Liver (tissue), 9 donors: ENCODE data around the gene CCDC74A. TPM values are rescaled to one million over a fixed set of nuclear protein-coding genes. Genes with fewer than 3 reads are reported as not detected.
"Not testable (repeated sequence)": the region's sequence is repeated elsewhere in the genome, so short reads cannot be mapped to it uniquely, and the experiment has no call there.

Experiments used
- DNase-seq: peaks from one replicate; pipeline ENCODE4 v3.0.0-alpha.2; 2017; ENCODE audit warnings: low spot score
- H3K27ac ChIP-seq, 2 donors: one replicate each; pipeline ENCODE4 v1.7.0; 2013; ENCODE audit warnings: inconsistent platforms in 2 of 2, low read length in 2 of 2, control low read depth in 1 of 2, low read depth in 1 of 2, mild to moderate bottlenecking in 1 of 2
- H3K27me3 ChIP-seq, 4 donors: one replicate each; pipeline versions ENCODE4 v1.6.1 to v1.7.0; 2013; ENCODE audit warnings: low read length in 3 of 4, inconsistent platforms in 1 of 4, mild to moderate bottlenecking in 1 of 4, moderate library complexity in 1 of 4; ENCODE audit not compliant: control insufficient read depth in 4 of 4, insufficient read depth in 4 of 4
- H3K36me3 ChIP-seq, 4 donors: one replicate each; pipeline versions ENCODE4 v1.6.1 to v1.7.0; 2013; ENCODE audit warnings: low read length in 3 of 4, mild to moderate bottlenecking in 3 of 4, low read depth in 1 of 4, moderate library complexity in 1 of 4; ENCODE audit not compliant: control insufficient read depth in 4 of 4, insufficient read depth in 3 of 4
- H3K4me1 ChIP-seq, 4 donors: one replicate each; pipeline versions ENCODE4 v1.6.1 to v1.7.0; 2013; ENCODE audit warnings: low read length in 3 of 4, mild to moderate bottlenecking in 3 of 4, moderate library complexity in 1 of 4; ENCODE audit not compliant: control insufficient read depth in 4 of 4, insufficient read depth in 4 of 4
- H3K4me3 ChIP-seq, 3 donors: one replicate each; pipeline versions ENCODE4 v1.6.1 to v1.7.0; 2013; ENCODE audit warnings: low read length in 3 of 3, control low read depth in 1 of 3, low read depth in 1 of 3, mild to moderate bottlenecking in 1 of 3
- H3K9ac ChIP-seq, 2 donors: one replicate each; pipeline ENCODE4 v1.7.0; 2013; ENCODE audit warnings: low read length in 2 of 2, mild to moderate bottlenecking in 2 of 2, moderate library complexity in 2 of 2, control low read depth in 1 of 2, low read depth in 1 of 2
- H3K9me3 ChIP-seq, 4 donors: one replicate each; pipeline versions ENCODE4 v1.6.1 to v1.7.0; 2013; ENCODE audit warnings: low read length in 3 of 4; ENCODE audit not compliant: control insufficient read depth in 4 of 4
- ATF3 ChIP-seq: IDR thresholded peaks from 2 replicates; pipeline ENCODE4 v1.6.1; 2016; ENCODE audit warnings: antibody characterized with exemption
- CTCF ChIP-seq: fragments of 150-350 bp; IDR thresholded peaks from 2 replicates; pipeline ENCODE4 v1.5.1; 2017; ENCODE audit warnings: improper control_type of control experiment, low read depth, low read length; ENCODE audit not compliant: missing input control
- EGR1 ChIP-seq, 2 donors: IDR thresholded peaks; 2 replicates each; pipeline ENCODE4 v1.6.1; 2016 to 2018; ENCODE audit warnings: antibody characterized with exemption in 2 of 2, low read depth in 2 of 2
- FOXA1 ChIP-seq: IDR thresholded peaks from 2 replicates; pipeline ENCODE4 v1.6.1; 2016; ENCODE audit warnings: antibody characterized with exemption
- FOXA2 ChIP-seq: IDR thresholded peaks from 2 replicates; pipeline ENCODE4 v1.6.1; 2016; ENCODE audit warnings: antibody characterized with exemption
- GABPA ChIP-seq, 2 donors: IDR thresholded peaks in 1 of 2; conservative IDR thresholded peaks in 1 of 2; 2 replicates each; pipeline ENCODE4 v1.6.1; 2016; ENCODE audit warnings: antibody characterized with exemption in 2 of 2, mild to moderate bottlenecking in 1 of 2, moderate library complexity in 1 of 2
- HNF4A ChIP-seq, 2 donors: conservative IDR thresholded peaks; 2 replicates each; pipeline ENCODE4 v1.6.1; 2016; ENCODE audit warnings: antibody characterized with exemption in 2 of 2, mild to moderate bottlenecking in 2 of 2
- HNF4G ChIP-seq: IDR thresholded peaks from 2 replicates; pipeline ENCODE4 v1.6.1; 2016; ENCODE audit warnings: antibody characterized with exemption
- JUND ChIP-seq, 2 donors: IDR thresholded peaks; 2 replicates each; pipeline ENCODE4 v1.6.1; 2016; ENCODE audit warnings: antibody characterized with exemption in 2 of 2
- MAX ChIP-seq: IDR thresholded peaks from 2 replicates; pipeline ENCODE4 v1.6.1; 2016; ENCODE audit warnings: antibody characterized with exemption
- NR2F2 ChIP-seq: IDR thresholded peaks from 2 replicates; pipeline ENCODE4 v1.6.1; 2016; ENCODE audit warnings: antibody characterized with exemption
- RAD21 ChIP-seq, 2 donors: IDR thresholded peaks; 2 replicates each; pipeline ENCODE4 v1.6.1; 2016; ENCODE audit warnings: antibody characterized with exemption in 2 of 2, mild to moderate bottlenecking in 2 of 2
- REST ChIP-seq: IDR thresholded peaks from 2 replicates; pipeline ENCODE4 v1.6.1; 2016; ENCODE audit warnings: antibody characterized with exemption, mild to moderate bottlenecking
- RXRA ChIP-seq, 2 donors: IDR thresholded peaks; 2 replicates each; pipeline ENCODE4 v1.6.1; 2017 to 2018; ENCODE audit warnings: antibody characterized with exemption in 2 of 2, mild to moderate bottlenecking in 1 of 2
- SP1 ChIP-seq: IDR thresholded peaks from 2 replicates; pipeline ENCODE4 v1.6.1; 2018; ENCODE audit warnings: antibody characterized with exemption, mild to moderate bottlenecking
- TAF1 ChIP-seq: conservative IDR thresholded peaks from 2 replicates; pipeline ENCODE4 v1.6.1; 2016; ENCODE audit warnings: antibody characterized with exemption, mild to moderate bottlenecking
- YY1 ChIP-seq: IDR thresholded peaks from 2 replicates; pipeline ENCODE4 v1.6.1; 2016; ENCODE audit warnings: antibody characterized with exemption, mild to moderate bottlenecking
- ZBTB33 ChIP-seq: IDR thresholded peaks from 2 replicates; pipeline ENCODE4 v1.6.1; 2016; ENCODE audit warnings: antibody characterized with exemption
- WGBS: extraction: QIAGEN DNeasy Blood & Tissue Kit; methylation state at CpG from one replicate; pipeline ENCODE4 v1.1.7; 2013; 5-methylcytosine and 5-hydroxymethylcytosine counted together
- polyA plus RNA-seq, 2 donors: library from polyadenylated mRNA; stranded (reverse) in 1 of 2; unstranded in 1 of 2; fragments of 200-250 nt in 1 of 2; fragments of >200 nt in 1 of 2; fragmentation: Nextera tagmentation in 1 of 2; extraction: Ambion mirVana in 1 of 2; gene quantifications; one replicate each; pipeline versions ENCODE4 v1.2.1 to v1.2.3, GENCODE V29; 2013 to 2015
- total RNA-seq, 2 donors: library from RNA; depleted of rRNA; stranded (reverse); fragments of >200 nt; gene quantifications; one replicate each; pipeline ENCODE4 v1.2.3, GENCODE V29; 2014
- donor health status: healthy.
- donor health status: healthy.
- donor health status: healthy.
- donor health status: healthy.
- donor health status: healthy.

CCDC74A gene
- total and polyA plus RNA-seq, 4 donors = 0.37 to 1.1 (median 0.47) TPM

- peak within 1 kb of the TSS; percentile 67 to 77 for H3K9ac ChIP-seq
- not testable (repeated sequence) for H3K9me3 ChIP-seq, H3K36me3 ChIP-seq, DNase-seq, H3K27me3 ChIP-seq
- WGBS = under 1% methylated on average over 53 of the region's 53 CpGs
- H3K4me3 ChIP-seq = peak within 1 kb of the TSS; percentile 74 to 94 (median 88)
- H3K27ac ChIP-seq = peak within 1 kb of the TSS; percentile 71 to 93
- H3K4me1 ChIP-seq = peaks cover 2 to 18% (median 13%) of the 10 kb centered on the region in 4 donors
Measured at GRCh38 chr2:131492015-131492417, 35.7 kb upstream of the CCDC74A start, which contains the start of gene MZT2A. Gene MZT2A, minus strand, starts transcription at chr2:131492397. Its CDS starts 21 bp downstream, at chr2:131492376.

GRCh38 chr2:131492418-131493198, 35.1 kb upstream of the CCDC74A start:
- H3K9me3 ChIP-seq = no peaks in the 10 kb centered on the region
- peaks cover 0 to 2% (median 0%) of the 10 kb centered on the region in 4 donors for H3K36me3 ChIP-seq
- no peaks in the 10 kb centered on the region for H3K27me3 ChIP-seq
- peak; percentile 93 for DNase-seq
- peak overlapping the region; percentile 67 to 77 for H3K9ac ChIP-seq
- under 1% methylated on average over 79 of the region's 79 CpGs for WGBS
- peak overlapping the region; percentile 71 to 93 for H3K27ac ChIP-seq
- H3K4me3 ChIP-seq = peak overlapping the region; percentile 74 to 94 (median 88)
- H3K4me1 ChIP-seq = peaks cover 2 to 18% (median 13%) of the 10 kb centered on the region in 4 donors
- TF ChIP-seq TAF1 (no peak), FOXA2 (peak; percentile 60), RXRA (IDR thresholded peaks at IDR 0.05) (peak; percentile 42 to 49), NR2F2 (no peak), HNF4G (no peak), JUND (IDR thresholded peaks at IDR 0.05) (peak in 1 of 2 donors; percentile 56), FOXA1 (no peak), YY1 (peak; percentile 98), MAX (peak; percentile 80), SP1 (peak; percentile 79), ZBTB33 (no peak), EGR1 (IDR thresholded peaks at IDR 0.05; ENCODE audit: low read depth in 2 of 2) (peak in 1 of 2 donors; percentile 35), ATF3 (no peak), REST (peak; percentile 53), CTCF (peak; percentile 74), RAD21 (IDR thresholded peaks at IDR 0.05) (peak; percentile 47 to 61), GABPA (IDR thresholded peaks at IDR 0.05 in 1 of 2, conservative IDR thresholded peaks at IDR 0.05 in 1 of 2) (peak in 1 of 2 donors; percentile 61), HNF4A (conservative IDR thresholded peaks at IDR 0.05) (peak; percentile 26 to 32)
